Sigmoid colon (tissue), 7 donors: Measurements from ENCODE around the gene MTFMT. TPM values are rescaled to one million over a fixed set of nuclear protein-coding genes. Genes with fewer than 3 reads are reported as not detected.
"Not testable (repeated sequence)": the region's sequence is repeated elsewhere in the genome, so short reads cannot be mapped to it uniquely, and the experiment has no call there.

Experiments used
- DNase-seq: peaks from one replicate; pipeline ENCODE4 v3.0.0-alpha.2; 2019
- H3K27ac ChIP-seq, 4 donors: fragments of 200-600 bp; sonication (generic); one replicate each; pipeline ENCODE4 v1.5.1; 2016 to 2019; ENCODE audit warnings: mild to moderate bottlenecking in 1 of 4
- H3K27me3 ChIP-seq, 3 donors: fragments of 200-600 bp; sonication (generic); one replicate each; pipeline ENCODE4 v1.5.1; 2019; ENCODE audit warnings: mild to moderate bottlenecking in 1 of 3
- H3K36me3 ChIP-seq, 4 donors: fragments of 200-600 bp; sonication (generic); one replicate each; pipeline ENCODE4 v1.5.1; 2016 to 2019
- H3K4me1 ChIP-seq, 4 donors: fragments of 200-600 bp; sonication (generic); one replicate each; pipeline ENCODE4 v1.5.1; 2017 to 2019
- H3K4me3 ChIP-seq, 4 donors: fragments of 200-600 bp; sonication (generic); one replicate each; pipeline ENCODE4 v1.5.1; 2017 to 2019; ENCODE audit warnings: mild to moderate bottlenecking in 2 of 4, moderate library complexity in 1 of 4
- H3K9me3 ChIP-seq, 4 donors: fragments of 200-600 bp in 3 of 4; sonication (generic) in 3 of 4; one replicate each; pipeline versions ENCODE4 v1.5.1 to v1.6.1; 2013 to 2019
- CTCF ChIP-seq, 4 experiments: fragments of 450-650 bp in 3 of 4; fragments of 200-600 bp in 1 of 4; IDR thresholded peaks; one replicate each; pipeline ENCODE4 v1.5.1; 2016 to 2019; ENCODE audit warnings: antibody characterized with exemption in 4 of 4, mild to moderate bottlenecking in 3 of 4, moderate library complexity in 2 of 4
- EP300 ChIP-seq, 4 donors: sonication (generic); formaldehyde crosslinking; IDR thresholded peaks; one replicate each; pipeline ENCODE4 v1.6.1; 2017; ENCODE audit warnings: antibody characterized with exemption in 4 of 4
- POLR2A ChIP-seq, 2 donors: fragments of 450-650 bp; IDR thresholded peaks; one replicate each; pipeline ENCODE4 v1.6.1; 2016; ENCODE audit warnings: antibody characterized with exemption in 2 of 2, mild to moderate bottlenecking in 2 of 2, moderate library complexity in 2 of 2
- POLR2AphosphoS5 ChIP-seq, 4 donors: sonication (generic); formaldehyde crosslinking; IDR thresholded peaks; one replicate each; pipeline ENCODE4 v1.6.1; 2017; ENCODE audit warnings: antibody characterized with exemption in 4 of 4
- WGBS, 2 donors: extraction: QIAGEN DNeasy Blood & Tissue Kit; methylation state at CpG; one replicate each; pipeline ENCODE4 v1.1.7; 2013; 5-methylcytosine and 5-hydroxymethylcytosine counted together
- intact Hi-C: fragments of 100-400 bp; cut with DNase I; formaldehyde crosslinking; loops from one replicate; pipeline ENCODE4 v1.15.1; 2023
- polyA plus RNA-seq, 3 donors: library from polyadenylated mRNA; stranded (reverse); fragments of 200-250 nt; gene quantifications; one replicate each; pipeline ENCODE4 v1.2.3, GENCODE V29; 2013
- total RNA-seq, 4 donors: library from RNA; depleted of rRNA; stranded (reverse); fragments of >200 nt; gene quantifications; one replicate each; pipeline ENCODE4 v1.1.0, GENCODE V29; 2016
- donor health status: healthy with polysubstance abuse.
- donor health status: Bipolar disorder and iron deficiency.
- donor health status: healthy.

Gene MTFMT
- total and polyA plus RNA-seq, 7 donors: 10.7 to 43.6 (median 31.3) TPM

DNA sequence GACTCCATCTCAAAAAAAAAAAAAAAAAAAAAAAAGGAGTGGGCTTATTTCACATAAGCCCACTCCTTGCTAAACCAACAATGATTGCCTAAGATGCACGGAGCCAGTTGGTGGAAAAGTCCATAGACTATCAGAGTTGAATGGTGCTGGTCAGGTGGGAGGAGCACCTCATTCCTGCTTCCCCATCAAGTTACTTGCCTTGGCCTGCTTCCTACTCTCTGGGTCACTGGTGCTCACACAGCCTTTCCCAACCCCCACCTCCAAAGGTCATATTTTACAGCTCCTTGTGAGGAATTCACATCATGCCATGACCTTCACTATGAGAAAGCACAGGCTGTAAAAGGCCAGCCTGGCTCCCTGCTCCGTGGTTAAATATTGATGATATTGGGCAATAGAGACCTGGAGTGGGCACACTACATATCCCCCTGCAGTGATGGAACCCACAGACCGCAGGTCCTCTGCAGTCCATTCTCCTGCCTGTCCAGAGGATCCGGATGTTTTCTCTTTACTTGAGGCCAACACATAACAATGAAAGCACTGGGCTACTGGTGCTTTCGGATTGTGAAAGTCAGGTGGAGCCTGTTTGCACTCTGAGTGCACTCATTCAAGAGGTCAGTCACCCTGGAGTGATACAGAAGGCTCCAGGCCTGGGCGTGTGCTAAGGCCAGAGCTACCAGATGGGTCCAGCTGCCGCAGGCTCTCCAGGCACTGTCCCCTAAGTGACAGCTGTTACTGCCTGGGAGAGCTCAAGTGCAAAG, 15.5 kb upstream of the MTFMT start, which contains the start of gene SLC51B:
Gene SLC51B (plus strand): TSS at position 664 of the 758 bp plus-strand sequence. CDS start 4,618 bp downstream, outside the sequence.
- H3K27me3 ChIP-seq: no peaks in the 10 kb centered on the region
- DNase-seq: peak; percentile 90
- H3K9me3 ChIP-seq: no peaks in the 10 kb centered on the region
- no peaks in the 10 kb centered on the region for H3K36me3 ChIP-seq
- peak within 1 kb of the TSS; percentile 4 to 23 (median 16) for H3K27ac ChIP-seq
- intact Hi-C loops: no loop called here
- H3K4me1 ChIP-seq: peaks cover 0 to 25% (median 13%) of the 10 kb centered on the region in 4 donors
- TF ChIP-seq CTCF (IDR thresholded peaks at IDR 0.05) (no peak), EP300 (IDR thresholded peaks at IDR 0.05) (no peak), POLR2AphosphoS5 (IDR thresholded peaks at IDR 0.05) (peak; percentile 23 to 80 (median 70)), POLR2A (IDR thresholded peaks at IDR 0.05) (no peak)
- no peak within 1 kb of the TSS for H3K4me3 ChIP-seq
- WGBS, 2 donors: 10 to 64% methylated on average over 7 of the region's 7 CpGs

GRCh38 chr15:65044218-65044617, 14.8 kb upstream of the MTFMT start:
- H3K9me3 ChIP-seq, H3K27me3 ChIP-seq, H3K36me3 ChIP-seq, H3K4me3 ChIP-seq, intact Hi-C loops, DNase-seq: not testable (repeated sequence)
- Histone ChIP-seq H3K4me1 (peaks cover 0 to 20% (median 8%) of the 10 kb centered on the region in 4 donors), H3K27ac (peak overlapping the region in 1 of 4 donors; percentile 23)
- WGBS, 2 donors: 20 to 70% methylated on average over 5 of the region's 5 CpGs

GRCh38 chr15:65042776-65043327, 13.4 kb upstream of the MTFMT start:
- no peaks in the 10 kb centered on the region for H3K36me3 ChIP-seq
- intact Hi-C loops: no loop called here
- WGBS, 2 donors: 9 to 64% methylated on average over 4 of the region's 4 CpGs
- H3K27me3 ChIP-seq: no peaks in the 10 kb centered on the region
- H3K4me1 ChIP-seq: peaks cover 0 to 20% (median 8%) of the 10 kb centered on the region in 4 donors
- peak overlapping the region in 1 of 4 donors; percentile 39 for H3K27ac ChIP-seq
- TF ChIP-seq POLR2AphosphoS5 (IDR thresholded peaks at IDR 0.05) (no peak), POLR2A (IDR thresholded peaks at IDR 0.05) (no peak), EP300 (IDR thresholded peaks at IDR 0.05) (no peak), CTCF (IDR thresholded peaks at IDR 0.05) (no peak)
- H3K4me3 ChIP-seq: no peak overlapping the region
- no peaks in the 10 kb centered on the region for H3K9me3 ChIP-seq
- no peak for DNase-seq

DNA sequence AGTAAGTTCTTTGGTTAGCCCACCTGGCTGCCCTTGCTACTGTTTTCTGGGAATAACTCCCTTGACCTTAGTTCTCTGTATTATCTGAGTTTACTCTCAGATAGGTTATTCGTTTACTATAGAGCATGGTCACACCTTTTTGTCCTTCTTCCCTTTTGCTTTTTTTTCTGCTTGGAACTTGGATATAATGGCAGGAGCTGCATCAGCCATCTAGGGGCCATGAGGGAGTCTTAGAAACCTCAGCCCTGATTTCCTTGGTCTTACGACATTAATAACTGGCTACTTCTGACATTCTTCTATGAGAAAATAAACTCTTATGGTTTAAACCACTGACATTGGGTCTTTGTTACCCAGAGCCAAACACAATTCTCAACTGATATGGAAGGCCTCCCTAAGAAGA, 12.3 kb upstream of the MTFMT start:
- DNase-seq: no peak
- 60 to 88% methylated on average over 2 of the region's 2 CpGs for WGBS, 2 donors
- Histone ChIP-seq H3K4me1 (peaks cover 0 to 20% (median 8%) of the 10 kb centered on the region in 4 donors), H3K36me3 (no peaks in the 10 kb centered on the region), H3K4me3 (no peak overlapping the region), H3K27me3 (no peaks in the 10 kb centered on the region), H3K27ac (no peak overlapping the region), H3K9me3 (no peaks in the 10 kb centered on the region)
- intact Hi-C loops: no loop called here
- TF ChIP-seq CTCF (IDR thresholded peaks at IDR 0.05): no peak
- TF ChIP-seq POLR2AphosphoS5 (IDR thresholded peaks at IDR 0.05): no peak
- no peak for TF ChIP-seq EP300 (IDR thresholded peaks at IDR 0.05)
- no peak for TF ChIP-seq POLR2A (IDR thresholded peaks at IDR 0.05)

DNA sequence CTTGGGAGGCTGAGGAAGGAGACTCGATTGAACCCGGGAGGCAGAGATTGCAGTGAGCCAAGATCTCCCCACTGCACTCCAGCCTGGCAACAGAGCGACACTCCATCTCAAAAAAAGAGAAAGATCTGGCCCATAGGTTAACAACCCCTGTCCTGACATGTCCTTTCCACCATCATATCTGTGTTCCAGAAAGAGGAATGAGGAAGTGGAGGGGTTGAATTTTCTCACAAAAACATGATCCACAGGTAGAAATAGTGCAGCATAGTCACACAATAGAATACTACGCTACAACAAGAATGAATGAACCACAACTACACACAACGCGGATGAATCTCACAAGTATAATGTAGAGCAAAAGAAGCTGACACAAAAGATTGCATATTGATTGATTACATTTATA, 11.0 kb upstream of the MTFMT start:
- Histone ChIP-seq H3K4me1 (peaks cover 0 to 20% (median 8%) of the 10 kb centered on the region in 4 donors), H3K27ac (no peak overlapping the region)
- no peak for DNase-seq

More for the DNA sequence above, 11.0 kb upstream of the MTFMT start:
- WGBS, 2 donors: 92 to 95% methylated on average over 6 of the region's 6 CpGs
- intact Hi-C loops: no loop called here
- no peaks in the 10 kb centered on the region for H3K36me3 ChIP-seq
- no peaks in the 10 kb centered on the region for H3K9me3 ChIP-seq
- TF ChIP-seq EP300 (IDR thresholded peaks at IDR 0.05) (no peak), POLR2AphosphoS5 (IDR thresholded peaks at IDR 0.05) (no peak), POLR2A (IDR thresholded peaks at IDR 0.05) (no peak), CTCF (IDR thresholded peaks at IDR 0.05) (no peak)
- H3K27me3 ChIP-seq: no peaks in the 10 kb centered on the region
- no peak overlapping the region for H3K4me3 ChIP-seq
